Smooth muscle cell of the brain vasculature (primary cell): Measurements from ENCODE around the gene PNPLA4.

Experiments
- DNase-seq: peaks from one replicate; pipeline ENCODE4 v3.0.0-alpha.2; 2012; ENCODE audit warnings: low read depth, low spot score

The PNPLA4 gene

GRCh38 chrX:7927259-7928167, at the start of gene PNPLA4:
Gene PNPLA4, minus strand, starts transcription at chrX:7927413. Its CDS starts 1,294 bp downstream, at chrX:7926119.
- DNase-seq = peak; percentile 32

- no peak for DNase-seq
These were observed 45.4 kb upstream of the PNPLA4 start for GRCh38 chrX:7972586-7972985.

DNA sequence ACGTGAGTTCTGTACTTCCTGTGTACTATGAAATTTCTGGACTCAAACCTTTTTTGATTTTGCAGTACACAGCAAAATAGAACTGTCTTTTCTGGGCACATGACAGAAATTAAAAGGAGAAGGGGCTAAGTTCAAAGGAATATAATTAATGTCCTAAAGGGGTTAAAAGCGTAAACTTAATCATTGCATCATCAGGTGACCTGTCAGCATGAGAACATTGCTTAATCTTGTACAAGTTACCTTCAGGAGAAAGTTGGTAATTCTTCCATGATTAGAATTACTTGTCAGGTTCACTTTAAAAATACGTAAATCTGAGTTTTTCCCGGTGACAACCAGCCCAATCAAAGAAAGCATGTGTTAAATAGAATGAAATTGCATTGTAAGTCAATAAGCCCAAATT, 43.2 kb upstream of the PNPLA4 start:
- DNase-seq = no peak

- DNase-seq = no peak
These were observed 38.2 kb upstream of the PNPLA4 start for GRCh38 chrX:7965436-7965835.

GRCh38 chrX:7960246-7960645, 33.0 kb upstream of the PNPLA4 start:
- DNase-seq = no peak

DNA sequence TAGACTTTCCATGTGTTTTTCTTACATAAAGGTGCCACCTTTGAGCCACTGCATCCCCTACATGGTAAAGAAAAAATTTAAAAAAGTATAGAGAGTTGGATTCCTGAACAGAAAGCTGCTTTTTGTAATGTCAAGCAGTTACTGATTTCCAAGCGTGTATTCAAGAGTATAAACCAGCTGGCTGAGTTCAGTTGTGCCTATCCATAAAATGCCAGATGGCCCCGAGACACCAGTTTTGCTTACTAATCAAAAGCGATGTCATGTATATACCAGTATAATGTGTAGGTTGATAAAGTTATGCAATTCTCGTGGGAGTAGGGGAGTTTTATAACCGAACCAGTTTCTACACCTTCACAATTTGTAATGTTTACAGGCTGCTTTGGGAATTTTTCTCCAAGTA, 26.2 kb upstream of the PNPLA4 start:
- no peak for DNase-seq

DNA sequence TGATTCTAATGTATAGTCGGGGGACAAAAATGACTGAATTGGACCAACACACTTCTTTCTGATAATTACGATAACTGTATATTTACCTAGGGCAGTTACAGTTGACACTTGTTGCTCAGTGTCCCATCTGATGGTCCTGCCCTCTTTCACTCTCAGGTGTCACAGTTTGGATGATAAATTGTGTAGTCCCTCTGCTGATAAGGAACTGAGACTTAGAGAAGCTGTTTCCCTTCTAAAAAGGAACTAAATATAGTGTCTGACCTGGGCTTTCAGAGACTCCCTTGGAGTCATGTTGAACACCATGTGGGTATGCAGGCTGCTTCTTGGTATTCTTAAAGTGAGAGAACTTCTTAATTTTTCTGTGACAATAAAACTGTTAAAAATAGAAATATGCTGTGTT, 23.7 kb upstream of the PNPLA4 start:
- DNase-seq = no peak

DNA sequence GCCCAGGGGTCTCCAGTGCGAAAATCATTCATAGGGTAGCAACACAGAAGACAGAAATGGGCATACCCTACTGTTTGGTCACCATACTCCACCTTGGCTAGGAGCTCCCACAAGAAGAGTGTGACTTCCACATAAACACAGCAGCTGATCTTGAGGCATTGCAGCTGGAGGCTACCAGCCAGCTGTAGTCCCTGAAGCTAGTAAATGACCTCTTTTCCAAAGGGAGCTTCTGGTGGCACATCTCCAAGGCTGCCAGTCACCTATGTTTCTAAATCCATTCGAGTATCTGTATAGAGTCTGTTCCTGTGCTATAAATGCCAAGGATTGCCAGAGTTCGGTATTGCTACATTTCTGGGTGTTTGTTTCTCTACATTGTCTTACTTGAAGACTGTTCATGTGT, 21.3 kb upstream of the PNPLA4 start:
- no peak for DNase-seq

GRCh38 chrX:7946960-7947359, 19.7 kb upstream of the PNPLA4 start:
- no peak for DNase-seq

DNA sequence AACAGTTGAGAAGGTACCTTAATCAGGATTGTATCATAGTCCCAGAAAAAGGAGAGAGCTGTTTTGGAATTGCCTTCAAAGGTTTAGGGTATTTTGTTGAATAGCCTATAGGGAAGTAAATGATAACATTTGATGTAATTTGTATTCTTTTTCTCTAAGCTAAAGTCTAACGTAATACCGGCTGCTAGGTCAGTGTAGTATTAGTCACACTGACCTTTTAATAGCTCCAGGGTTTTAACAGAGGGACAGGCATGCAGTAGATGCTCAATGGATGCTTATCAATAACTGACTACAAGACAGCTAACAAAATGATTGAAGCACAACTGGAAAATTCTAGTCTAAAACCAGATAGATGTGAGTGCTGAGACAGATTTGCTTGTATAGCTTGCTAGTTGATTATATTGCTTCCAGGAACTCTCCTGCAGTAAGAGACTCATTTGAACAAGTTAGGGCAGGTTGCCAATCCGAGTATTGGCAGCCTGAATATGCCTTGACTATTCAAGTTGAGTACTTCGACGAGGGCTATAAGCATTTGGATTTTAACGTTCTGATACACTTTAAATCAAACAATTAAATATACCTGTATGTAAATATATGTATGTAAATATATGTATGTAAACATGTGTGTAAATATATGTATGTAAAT, 16.5 kb upstream of the PNPLA4 start:
- no peak for DNase-seq

- DNase-seq = no peak
These were observed 14.3 kb upstream of the PNPLA4 start for GRCh38 chrX:7941390-7942042.

DNA sequence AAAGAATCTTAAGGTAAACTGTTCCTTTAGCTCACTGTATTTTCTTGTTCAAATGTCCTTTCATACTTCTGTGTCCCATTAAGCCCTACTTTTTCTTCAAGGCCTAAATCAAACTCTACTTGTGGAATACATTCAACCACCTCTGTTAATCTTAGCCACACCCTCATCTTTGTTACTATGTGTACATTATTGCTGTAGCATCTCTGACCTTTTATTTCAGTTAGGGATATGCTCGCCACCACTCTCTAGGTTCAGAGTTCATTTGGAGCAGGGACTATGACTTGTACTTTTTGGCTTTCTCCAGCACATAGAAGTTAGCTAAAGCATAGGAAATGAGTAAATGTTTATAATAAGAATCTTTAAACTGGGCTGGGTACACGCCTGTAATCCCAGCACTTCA, 6.8 kb upstream of the PNPLA4 start:
- no peak for DNase-seq

GRCh38 chrX:7926914-7927258, 327 bp downstream of the PNPLA4 start:
- DNase-seq = no peak

- DNase-seq = no peak
These were observed 712 bp downstream of the PNPLA4 start for GRCh38 chrX:7926501-7926900.

DNA sequence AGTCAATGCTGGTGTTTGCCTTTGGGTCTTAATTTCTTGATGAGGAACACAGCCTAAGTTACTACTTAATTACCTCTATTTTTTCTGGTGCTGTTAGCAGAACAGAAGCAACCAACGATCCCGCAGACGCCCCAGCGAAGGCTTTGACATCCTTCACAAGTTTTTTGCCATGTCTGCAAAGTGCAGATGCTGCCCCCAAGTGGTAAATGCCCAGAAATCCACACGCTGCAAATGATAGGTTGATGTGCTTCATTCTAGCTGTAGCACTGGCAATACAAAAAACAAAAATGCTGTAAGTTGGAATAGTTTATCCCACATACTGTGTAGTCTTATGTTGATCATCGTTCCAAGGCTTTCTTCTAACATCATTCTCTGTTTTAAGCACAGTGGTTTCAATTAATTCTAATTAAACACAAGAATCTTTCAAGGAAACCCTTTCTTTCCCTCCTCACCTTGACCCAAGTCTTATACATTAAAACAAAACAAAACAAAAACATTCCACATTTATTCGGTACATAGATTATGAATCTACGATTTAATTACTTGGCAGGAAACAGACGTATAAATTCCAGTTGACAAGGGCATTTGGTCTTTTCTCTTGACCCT, 1.2 kb downstream of the PNPLA4 start:
- peak; percentile 31 for DNase-seq

DNA sequence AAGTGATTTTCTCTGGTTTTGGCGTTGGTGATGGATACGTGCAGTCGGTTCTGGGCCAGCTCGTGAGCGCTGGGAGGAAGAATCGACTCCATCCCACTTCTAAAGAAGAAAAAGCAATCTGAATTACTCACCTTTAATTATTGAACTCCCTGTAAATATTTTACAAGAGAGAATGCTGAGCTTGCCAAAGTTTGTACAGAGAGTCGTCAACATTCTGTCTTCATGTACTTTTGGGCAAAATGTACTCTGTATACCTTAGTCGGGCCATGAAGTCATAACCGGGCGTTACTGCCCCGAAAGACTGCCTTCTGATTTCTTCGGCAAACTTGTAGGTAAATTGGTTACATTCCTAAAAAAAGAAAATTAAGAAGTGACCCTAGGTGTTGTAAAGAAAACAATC, 5.5 kb downstream of the PNPLA4 start:
- no peak for DNase-seq

DNA sequence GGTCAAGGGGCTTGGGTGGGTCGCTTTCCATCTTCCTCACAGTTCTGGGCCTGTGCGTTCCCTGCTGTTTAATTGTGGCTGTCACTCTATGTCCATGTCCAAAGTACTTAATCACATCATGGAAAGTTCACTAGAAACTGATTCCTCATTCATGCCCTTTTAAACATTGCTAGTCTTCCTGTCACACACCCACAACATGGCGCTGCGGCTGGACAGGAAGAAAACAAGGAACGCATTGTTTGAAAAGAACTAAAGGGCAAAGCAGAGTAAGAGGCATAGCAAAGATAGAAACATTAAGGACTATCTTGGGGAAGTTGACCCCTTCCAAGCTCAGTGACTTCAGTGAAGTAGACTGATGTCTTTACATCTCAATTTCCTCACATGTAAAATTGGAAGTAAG, 18.4 kb downstream of the PNPLA4 start:
- DNase-seq = no peak

DNA sequence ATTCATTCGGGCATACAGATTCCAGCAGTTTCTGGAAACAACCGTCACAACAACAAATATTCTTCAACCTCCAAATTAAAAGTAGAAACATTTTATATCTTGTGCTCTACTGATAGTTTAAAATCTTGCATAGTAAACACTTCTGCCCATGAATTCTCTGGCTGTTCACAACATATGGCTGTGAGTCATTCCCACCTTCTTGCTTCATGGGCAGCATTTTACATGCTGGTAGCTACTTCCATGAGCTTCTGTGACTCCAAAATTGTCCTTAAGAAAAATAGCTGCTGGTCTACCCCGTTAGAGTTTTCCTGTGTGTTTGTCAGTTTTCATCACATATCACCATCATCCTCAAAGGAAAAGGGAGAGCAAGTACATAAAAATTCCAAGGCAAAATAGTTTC, 22.7 kb downstream of the PNPLA4 start:
- DNase-seq = no peak

GRCh38 chrX:7891928-7892327, 35.3 kb downstream of the PNPLA4 start:
- no peak for DNase-seq

GRCh38 chrX:7889680-7890079, 37.5 kb downstream of the PNPLA4 start:
- no peak for DNase-seq

GRCh38 chrX:7889135-7889534, 38.1 kb downstream of the PNPLA4 start:
- DNase-seq = no peak

DNA sequence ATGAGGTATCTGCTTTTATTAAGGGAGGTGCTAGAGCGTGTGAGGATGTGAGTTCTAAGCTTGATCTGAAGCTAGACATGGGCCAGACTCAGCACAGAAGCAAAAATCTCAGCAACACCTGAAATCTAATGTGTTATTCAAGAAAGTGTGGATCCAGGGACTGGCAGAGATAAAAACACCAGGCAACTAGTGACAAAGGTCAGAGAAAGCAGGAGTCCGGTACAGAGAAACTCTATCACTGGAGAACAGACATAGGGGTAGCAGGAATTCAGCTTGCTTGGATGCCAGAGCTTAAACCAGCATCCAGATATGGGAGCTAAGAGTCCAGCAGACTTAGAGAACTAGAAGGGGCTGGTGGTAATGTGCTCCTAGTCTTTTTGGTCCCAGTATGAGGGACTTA, 50.3 kb downstream of the PNPLA4 start:
- no peak for DNase-seq
